AG10803 (cell line): Measurements from ENCODE around the gene QARS1.

Experiments used
- DNase-seq: peaks from one replicate; pipeline ENCODE4 v3.0.0; 2010; ENCODE audit warnings: low read depth
- H3K4me3 ChIP-seq: 2 replicates; pipeline ENCODE4 v1.5.1; 2011; ENCODE audit warnings: mild to moderate bottlenecking, low read length, control low read depth
- CTCF ChIP-seq: conservative IDR thresholded peaks from 2 replicates; pipeline ENCODE4 v1.5.1; 2011; ENCODE audit warnings: mild to moderate bottlenecking, low read length, control low read depth, inconsistent platforms

QARS1 gene

GRCh38 chr3:49054344-49054862 lies 50.2 kb downstream of the QARS1 start:
- no peak for TF ChIP-seq CTCF

GRCh38 chr3:49053543-49053942 lies 51.0 kb downstream of the QARS1 start:
- no peak for DNase-seq
- TF ChIP-seq CTCF = no peak
- no peak overlapping the region for H3K4me3 ChIP-seq

More at GRCh38 chr3:49054344-49054862, 50.2 kb downstream of the QARS1 start:
- DNase-seq = no peak
- H3K4me3 ChIP-seq = no peak overlapping the region
